Mesenteric fat pad (tissue), 1 donor: ENCODE results near the gene KLF16. TPM values are rescaled to one million over a fixed set of nuclear protein-coding genes. Genes with fewer than 3 reads are reported as not detected.
"Not testable (repeated sequence)": the region's sequence is repeated elsewhere in the genome, so short reads cannot be mapped to it uniquely, and the experiment has no call there.

Experiments used
- DNase-seq: peaks from one replicate; pipeline ENCODE4 v3.0.0-alpha.2; 2020; ENCODE audit warnings: low spot score
- long read RNA-seq: library from polyadenylated mRNA; unstranded; transcript quantifications from one replicate; pipeline ENCODE4 v2.0.0, GENCODE V29; 2020
- total RNA-seq: library from RNA; stranded (reverse); fragmentation: NEBNext Ultra II Directional; extraction: Animal tissue kit (Norgen Biotek cat#: 25700); gene quantifications from one replicate; pipeline ENCODE4 v1.2.1, GENCODE V29; 2021
- donor health status: DM: yes; HTN: yes; CAD: no.

The KLF16 gene
- 19.0 TPM for total RNA-seq
- long read RNA-seq, partial matches to known transcripts = 0 of 3 reads
- long read RNA-seq, other reads (novel, unspliced or antisense) = 1 of 3 reads

DNA sequence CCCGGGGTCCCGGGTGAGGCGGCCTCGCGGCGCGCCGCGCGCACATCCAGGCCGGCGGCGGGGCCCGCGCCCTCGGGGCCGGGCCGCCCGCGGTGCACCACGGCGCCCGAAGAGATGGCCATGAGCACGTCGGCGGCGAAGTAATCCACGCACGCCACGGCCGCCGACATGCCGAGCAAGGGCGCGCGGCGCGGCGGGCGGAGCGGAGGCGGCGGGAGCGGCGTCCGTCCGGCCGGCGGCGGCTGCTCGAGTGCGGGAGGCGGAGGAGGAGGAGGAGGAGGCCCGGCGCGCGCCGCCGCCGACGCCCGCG is at the start of gene KLF16:
KLF16 (minus strand) TSS at position 252 of the 310 bp plus-strand sequence; CDS start at position 170, 82 bp downstream.
- no peak for DNase-seq

DNA sequence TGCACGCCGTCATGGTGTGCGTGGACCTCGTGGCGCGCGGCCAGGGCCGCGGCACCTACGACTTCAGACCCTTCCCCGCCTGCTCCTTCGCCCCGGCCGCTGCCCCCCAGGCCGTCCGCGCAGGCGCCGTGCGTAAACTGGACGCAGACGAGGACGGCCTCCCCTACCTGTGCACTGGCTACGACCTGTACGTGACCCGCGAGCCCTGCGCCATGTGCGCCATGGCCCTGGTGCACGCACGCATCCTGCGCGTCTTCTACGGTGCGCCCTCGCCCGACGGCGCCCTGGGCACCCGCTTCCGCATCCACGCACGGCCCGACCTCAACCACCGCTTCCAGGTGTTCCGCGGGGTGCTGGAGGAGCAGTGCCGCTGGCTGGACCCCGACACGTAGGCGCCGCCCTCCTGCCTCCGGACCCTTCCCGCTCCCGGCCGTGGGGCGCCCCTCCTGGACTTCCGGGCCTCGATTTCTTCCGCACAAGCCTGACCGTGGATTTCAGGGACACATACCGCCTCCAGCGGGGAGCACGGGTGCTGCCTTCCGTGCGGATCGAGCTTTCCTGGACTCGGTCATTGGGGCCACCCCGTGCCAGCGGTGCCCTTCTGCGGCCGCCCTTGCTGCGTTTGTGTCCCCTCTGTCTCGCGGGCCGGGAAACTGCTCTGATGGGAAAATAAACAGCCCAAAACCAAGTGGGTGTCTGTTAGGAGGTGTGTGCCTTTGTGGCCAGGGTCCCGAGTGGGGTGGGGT is 49.6 kb upstream of the KLF16 start:
- DNase-seq = no peak

DNA sequence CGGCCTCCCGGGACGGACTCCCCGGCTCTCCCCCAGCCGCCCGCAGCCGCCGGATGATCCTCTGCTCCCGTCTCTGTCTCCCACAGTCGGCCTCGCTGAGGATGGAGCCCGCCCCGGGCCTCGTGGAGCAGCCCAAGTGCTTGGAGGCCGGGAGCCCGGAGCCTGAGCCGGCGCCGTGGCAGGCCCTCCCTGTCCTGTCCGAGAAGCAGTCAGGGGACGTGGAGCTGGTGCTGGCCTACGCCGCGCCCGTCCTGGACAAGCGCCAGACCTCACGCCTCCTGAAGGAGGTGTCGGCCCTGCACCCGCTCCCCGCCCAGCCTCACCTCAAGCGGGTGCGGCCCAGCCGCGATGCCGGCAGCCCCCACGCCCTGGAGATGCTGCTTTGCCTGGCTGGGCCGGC is 48.6 kb upstream of the KLF16 start:
- DNase-seq = no peak

DNA sequence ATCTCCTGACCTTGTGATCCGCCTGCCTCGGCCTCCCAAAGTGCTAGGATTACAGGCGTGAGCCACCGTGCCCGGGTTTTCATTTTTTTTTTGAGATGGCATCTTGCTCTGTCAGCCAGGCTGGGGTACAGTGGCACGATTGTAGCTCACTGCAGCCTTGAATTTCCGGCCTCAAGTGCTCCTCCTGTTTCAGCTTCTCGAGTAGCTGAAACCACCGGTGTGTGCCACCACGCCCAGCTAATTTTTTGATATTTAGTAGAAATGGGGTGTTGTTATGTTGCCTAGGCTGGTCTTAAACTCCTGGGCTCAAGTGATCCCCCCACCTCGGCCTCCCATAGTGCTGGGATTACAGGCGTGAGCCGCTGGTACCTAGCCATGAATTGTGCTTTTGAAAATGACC is 47.7 kb upstream of the KLF16 start:
- no peak for DNase-seq

DNA sequence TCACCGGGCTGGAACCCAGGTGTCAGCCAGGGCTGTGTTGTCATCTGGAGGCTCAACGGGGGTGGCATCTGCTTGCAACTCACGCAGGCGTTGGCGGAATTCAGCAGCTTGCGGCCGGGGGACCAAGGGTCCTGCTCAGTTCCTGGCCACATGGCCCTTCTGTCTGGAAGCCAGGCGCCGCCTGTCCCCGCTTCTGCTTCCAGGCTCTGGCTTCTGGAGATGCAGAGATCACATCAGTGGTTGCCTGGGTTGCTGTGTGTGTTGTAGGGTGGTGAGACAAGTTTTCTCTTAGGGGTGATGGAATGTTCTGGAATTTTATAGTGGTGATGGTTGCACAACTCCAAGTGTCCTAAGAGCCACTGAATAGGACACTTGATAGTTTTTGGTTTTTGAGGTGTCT is 46.8 kb upstream of the KLF16 start:
- DNase-seq = no peak

DNA sequence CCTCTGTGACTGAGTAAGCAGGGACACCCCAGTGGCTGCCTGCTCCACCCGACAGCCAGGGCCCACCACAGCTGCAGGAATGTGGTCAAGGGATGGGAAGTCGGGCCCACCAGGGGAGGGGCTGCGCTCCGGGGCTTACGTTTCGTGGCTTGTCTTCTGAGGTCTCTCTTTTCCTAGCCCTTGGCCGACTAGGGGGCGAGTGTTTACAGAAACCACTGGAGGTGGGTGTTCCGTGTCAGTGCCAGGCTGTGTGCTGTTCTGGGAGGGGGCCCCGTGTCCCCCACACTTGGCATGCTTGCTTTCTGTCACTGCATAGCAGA is 46.3 kb upstream of the KLF16 start:
- no peak for DNase-seq

DNA sequence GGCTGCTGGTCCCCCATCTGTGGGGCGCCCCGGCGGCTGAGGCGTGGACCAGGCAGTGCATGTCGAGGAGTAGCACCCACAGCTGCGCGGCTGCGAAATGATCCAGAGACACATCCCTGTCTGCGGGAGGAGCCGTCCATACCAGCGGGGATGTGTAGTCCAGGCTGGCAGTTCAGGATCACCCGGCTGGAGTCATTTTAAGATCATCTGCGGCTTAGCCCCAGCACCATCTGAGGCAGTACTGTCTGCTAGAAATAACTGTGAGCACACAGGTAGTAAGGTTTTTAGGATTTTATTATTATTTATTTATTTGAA is 44.9 kb upstream of the KLF16 start:
- no peak for DNase-seq

DNA sequence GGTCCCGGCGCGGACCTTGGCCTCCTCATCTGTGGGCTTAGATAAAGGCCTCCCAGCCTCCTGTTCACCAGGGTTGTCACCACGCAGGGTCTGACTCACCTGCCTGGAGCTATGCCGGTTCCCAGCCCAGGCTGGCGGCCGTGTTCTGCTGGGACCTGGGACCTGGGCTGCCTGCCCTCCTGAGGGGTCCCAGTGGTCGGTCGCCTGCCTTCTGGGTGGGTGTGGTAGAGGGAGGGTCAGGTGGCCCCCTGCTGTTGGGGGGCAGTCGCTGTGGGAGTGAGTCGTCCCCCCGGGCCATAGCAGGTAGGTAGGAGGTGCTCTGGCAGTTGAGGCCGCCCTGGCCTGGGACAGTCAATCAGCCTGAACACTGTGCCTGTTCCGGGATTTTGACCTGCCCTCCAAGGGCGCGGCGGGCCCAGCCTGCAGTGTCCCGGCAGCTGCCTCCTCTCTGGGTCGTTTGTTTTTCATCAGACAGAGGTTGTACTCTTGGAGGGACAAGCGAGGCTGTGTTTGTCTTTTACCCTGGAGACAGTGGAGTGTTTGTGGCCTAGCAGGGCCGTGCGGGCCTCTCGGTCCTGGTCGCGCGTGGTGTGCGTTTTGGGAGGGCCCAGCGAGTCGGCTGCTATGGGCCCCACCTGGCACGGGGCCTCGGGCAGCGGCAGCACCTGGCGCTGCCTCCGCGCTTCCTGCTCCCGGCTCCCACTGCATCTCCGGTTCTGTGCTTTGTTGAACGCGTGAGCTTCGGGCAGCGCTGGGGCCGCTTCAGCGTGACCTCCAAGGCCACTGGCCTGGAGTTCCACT is 44.4 kb upstream of the KLF16 start:
- no peak for DNase-seq

DNA sequence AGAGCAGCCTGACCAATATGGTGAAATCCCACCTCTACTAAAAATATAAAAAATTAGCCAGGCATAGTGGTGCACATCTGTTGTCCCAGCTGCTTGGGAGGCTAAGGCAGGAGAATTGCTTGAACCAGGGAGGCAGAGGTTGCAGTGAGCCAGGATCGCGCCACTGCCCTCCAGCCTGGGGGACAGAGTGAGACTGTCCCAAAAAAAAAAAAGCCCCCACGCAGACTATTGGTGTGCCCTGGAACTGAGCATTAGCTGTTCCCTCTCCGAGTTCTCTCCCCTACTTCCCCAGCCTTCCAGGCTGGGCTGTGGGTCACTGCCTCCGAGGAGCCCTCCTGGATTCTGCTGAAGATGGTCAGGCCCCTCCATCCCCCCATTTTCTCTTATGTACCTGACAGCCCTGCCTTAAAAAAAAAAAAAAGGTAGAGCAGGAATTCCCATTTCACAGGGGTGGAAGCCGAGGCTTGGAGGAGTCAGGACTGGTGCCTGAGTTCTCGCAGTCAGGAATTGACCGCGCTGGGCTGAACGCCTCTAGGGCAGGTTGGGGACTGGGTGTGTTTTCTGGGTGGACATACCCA is 43.7 kb upstream of the KLF16 start:
- DNase-seq = no peak

DNA sequence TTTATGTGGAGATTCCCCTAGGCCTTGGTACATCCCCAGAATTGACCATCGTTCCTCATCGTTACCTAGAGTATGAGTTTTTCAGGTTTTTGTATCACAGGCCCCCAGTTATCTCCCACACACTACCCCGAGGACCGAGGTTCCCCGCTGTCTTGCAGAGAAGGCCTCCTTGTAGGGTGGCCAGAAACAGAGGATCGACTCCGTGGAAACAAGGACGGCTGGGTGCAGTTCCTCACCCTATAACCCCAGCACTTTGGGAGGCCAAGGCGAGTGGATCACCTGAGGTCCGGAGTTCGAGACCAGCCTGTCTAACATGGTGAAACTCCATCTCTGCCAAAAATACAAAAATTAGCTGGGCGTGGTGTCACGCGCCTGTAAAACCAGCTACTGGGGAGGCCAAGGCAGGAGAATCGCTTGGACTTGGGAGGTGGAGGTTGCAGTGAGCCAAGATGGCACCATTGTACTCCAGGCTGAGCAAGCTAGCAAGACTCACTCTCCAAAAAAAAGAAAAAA is 42.5 kb upstream of the KLF16 start:
- DNase-seq = no peak

DNA sequence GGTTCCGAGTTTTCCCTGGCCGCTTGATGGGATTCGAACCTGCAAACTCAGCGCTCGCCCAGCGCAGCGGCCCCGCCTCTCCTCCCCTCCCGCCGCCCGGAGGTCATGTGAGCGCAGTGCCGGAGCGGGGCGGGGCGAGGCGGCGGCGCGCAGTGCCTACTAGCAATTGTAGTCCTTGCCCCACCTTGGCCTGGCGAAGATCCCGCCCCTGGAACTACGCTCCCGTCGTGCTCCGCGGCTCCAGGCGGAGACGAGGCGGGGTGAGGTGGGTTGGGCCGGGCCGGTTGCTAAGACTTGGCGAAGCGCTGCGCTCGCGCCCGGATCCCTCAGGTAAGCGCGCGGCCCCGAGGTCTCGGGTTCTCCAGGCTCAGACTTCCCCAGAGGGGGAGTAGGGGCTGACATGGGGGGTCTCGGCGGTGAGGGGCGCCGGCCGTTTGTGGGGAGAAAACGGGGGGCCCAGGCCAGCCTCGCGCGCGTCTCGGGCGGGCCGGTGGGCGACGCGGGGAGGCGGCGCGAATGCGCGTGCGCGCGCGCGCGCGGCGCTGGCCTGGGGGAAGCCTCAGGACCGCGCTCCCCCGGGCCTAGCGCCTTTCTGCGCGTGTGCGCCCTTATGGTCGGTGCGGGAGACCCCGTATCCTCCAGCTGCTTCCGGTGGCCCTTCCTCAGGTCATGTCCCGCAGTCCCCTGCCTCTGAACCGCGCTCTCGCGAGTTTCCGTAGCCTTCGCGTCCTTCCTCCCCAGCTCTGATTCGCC is 41.9 kb upstream of the KLF16 start, which contains the start of the genes ADAT3 and SCAMP4:
ADAT3 (plus strand) TSS at position 290 of the 753 bp plus-strand sequence. CDS start 6,649 bp downstream, outside the sequence.
SCAMP4 (plus strand) TSS at position 290 of the 753 bp plus-strand sequence. CDS start 9,621 bp downstream, outside the sequence.
- DNase-seq = peak; percentile 100

DNA sequence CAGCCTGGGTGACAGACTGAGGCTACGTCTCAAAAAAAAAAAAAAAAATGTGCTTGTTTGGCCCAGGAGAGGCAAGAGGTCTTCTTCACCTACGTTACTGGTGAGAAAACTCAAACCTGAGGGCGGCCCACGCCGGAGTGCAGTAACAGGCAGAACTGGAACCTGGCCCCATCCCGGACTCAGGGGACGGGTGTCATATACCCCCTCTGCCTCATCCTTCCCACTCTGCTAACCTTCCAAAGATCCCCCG is 41.4 kb upstream of the KLF16 start:
- DNase-seq = no peak

DNA sequence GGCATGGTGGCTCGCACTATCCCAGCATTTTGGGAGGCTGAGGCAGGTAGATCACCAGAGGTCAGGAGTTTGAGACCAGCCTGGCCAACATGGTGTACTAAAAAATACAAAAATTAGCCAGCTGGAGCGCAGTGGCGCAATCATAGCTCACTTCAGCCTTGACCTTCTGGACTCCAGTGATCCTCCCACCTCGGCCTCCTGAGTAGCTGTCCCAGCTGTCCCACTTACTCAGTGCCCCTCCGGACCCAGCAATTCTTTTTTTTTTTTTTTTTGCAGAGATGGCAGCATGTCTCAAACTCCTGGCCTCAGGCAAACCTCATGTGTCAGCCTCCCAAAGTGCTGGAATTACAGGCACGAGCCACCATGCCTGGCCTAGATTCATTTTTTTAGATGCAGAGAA is 39.5 kb upstream of the KLF16 start:
- no peak for DNase-seq

DNA sequence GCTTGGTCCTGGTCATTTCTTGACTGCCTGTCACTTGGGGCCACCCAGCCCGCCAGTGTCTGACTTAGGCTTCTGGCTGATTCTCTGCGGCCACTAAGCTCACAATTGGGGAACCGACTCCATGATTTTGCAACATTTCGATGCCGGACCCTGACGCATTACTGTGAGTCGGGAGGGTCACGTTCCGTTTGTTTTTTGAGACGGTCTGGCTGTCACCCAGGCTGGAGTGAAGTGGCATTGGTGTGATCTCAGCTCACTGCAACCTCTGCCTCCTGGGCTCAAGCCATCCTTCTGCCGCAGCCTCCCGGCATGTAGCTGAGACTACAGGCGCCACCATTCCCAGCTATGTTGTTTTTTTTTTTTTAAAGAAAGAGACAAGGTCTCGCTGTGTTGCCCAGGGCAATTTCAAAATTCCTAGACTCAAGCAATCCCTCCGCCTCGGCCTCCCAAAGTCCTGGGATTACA is 38.6 kb upstream of the KLF16 start:
- DNase-seq = no peak

DNA sequence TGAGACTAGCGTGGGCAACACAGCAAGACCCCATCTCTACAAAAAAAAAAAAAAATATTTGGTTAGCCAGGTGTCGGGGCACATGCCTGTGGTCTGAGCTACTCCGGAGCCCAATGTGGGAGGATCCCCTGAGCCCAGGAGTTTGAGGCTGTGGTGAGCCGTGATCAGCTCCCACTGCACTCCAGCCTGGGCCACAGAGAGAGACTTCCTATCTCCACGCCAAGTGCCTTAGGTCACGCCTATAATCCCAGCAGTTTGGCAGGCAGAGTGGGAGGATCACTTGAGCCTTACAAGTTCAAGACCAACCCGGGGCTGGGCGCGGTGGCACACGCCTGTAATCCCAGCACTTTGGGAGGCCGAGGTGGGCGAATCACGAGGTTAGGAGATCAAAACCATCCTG is 33.1 kb upstream of the KLF16 start:
- no peak for DNase-seq

DNA sequence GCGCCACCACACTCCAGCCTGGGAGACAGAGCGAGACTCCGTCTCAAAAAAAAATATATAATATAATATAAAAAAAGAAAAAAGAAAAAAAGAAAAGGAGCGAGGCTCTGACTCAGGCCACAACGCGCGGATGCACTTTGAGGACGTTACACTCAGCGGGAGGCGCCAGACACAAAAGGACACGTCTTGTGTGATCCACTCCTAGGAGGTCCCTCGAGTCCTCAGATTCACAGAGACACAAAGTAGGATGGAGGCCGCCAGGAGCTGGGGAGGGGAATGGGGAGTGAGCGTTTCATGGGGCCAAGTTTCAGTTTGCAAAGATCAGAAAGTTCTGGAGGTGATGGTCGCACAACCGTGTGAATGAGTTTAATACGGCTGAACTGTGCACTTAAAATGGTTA is 30.4 kb upstream of the KLF16 start:
- no peak for DNase-seq

DNA sequence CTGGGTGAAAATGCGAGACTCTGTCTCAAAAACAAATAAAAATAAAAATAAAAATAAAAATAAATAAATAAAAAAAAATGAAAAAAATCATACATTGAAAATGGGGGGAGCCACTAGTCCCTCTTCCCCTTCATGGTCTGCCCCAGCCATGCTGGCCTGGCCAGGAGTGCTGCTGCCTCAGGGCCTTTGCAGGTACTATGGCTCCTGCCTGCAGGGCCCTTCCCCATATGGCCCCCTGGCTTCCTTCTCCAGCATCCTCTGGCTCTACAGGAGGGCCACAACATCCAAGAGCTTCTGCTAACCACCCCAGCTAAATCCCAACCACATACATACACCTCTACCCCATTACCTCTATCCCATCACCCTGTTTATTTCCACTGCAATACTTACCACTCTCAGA is 26.5 kb upstream of the KLF16 start:
- no peak for DNase-seq

DNA sequence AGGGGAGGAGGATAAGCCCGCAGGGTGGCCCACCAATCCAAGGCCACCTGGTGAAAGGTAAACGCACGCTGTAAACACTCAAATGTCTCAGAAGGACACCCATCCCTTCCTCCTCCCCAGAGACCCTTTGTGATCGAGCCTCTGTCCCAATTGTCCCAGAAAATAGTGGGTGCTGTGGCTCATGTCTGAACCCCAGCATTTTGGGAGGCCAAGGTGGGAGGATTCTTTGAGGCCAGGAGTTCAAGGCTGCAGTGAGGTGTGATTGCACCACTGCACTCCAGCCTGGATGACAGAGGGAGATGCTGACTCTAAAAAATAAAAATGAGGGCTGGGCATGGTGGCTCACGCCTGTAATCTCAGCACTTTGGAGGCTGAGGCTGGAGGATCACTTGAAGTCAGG is 25.0 kb upstream of the KLF16 start:
- DNase-seq = no peak

DNA sequence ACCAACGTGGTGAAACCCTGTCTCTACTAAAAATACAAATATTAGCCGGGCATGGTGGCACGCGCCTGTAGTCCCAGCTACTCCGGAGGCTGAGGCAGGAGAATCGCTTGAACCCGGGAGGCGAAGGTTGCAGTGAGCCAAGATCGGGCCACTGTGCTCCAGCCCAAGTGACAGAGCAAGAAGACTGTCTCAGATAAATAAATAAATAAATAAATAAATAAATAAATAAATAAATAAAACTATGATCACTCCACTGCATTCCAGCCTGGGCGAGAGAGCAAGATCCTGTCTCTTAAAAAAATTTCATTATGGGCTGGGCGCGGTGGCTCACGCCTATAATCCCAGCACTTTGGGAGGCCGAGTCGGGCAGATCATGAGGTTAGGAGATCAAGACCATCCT is 23.0 kb upstream of the KLF16 start:
- not testable (repeated sequence) for DNase-seq

DNA sequence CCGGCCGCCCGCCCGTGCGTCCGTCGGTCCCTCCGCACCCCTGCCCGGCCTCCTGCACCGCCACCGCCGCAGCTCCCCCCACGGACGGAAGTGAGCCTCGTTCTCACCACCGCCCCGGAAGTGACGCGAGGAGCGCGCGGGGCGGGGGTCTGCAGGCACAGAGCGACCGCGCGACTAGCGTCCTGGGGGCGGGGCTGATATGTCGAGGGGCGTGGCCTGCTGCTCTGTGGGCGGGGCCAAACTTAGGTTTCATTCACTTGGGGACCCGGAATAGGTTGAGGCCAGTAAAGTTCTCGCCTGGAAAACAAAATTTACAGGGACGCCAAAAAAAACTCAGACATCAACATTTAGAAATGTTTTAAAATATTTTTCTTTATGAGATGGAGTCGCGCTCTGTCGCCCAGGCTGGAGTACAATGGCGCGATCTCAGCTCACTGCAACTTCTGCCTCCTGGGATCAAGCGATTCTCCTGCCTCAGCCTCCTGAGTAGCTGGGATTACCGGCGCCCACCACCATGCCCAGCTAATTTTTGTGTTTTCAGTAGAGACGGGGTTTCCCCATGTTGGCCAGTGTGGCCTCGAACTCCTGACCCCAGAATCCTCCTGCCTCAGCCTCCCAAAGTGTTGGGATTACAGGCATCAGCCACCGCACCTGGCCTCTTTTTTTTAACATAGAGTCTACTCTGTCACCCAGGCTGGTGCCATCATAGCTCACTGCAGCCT is 22.2 kb upstream of the KLF16 start, which contains the start of gene ABHD17A:
ABHD17A (minus strand) TSS at position 99 of the 722 bp plus-strand sequence. CDS start 3,930 bp downstream, outside the sequence.
- peak; percentile 98 for DNase-seq
